GM10266 (cell line): ENCODE data around the gene NTSR1.

Experiments used
- DNase-seq: peaks from one replicate; pipeline ENCODE4 v3.0.0; 2012; ENCODE audit errors: extremely low spot score
- TF ChIP-seq, protein P1 (sequence below): IDR thresholded peaks from 2 replicates; pipeline ENCODE4 v1.5.1; 2012; ENCODE audit warnings: mild to moderate bottlenecking, low read depth; ENCODE audit not compliant: control insufficient read depth, insufficient read depth; ENCODE audit errors: missing control alignments

NTSR1 gene

GRCh38 chr20:62708591-62709536, at the start of gene NTSR1:
TSS of gene NTSR1 (plus strand) at chr20:62708836. CDS start at chr20:62709208, 372 bp downstream.
- DNase-seq = no peak
- TF ChIP-seq, protein P1, sequence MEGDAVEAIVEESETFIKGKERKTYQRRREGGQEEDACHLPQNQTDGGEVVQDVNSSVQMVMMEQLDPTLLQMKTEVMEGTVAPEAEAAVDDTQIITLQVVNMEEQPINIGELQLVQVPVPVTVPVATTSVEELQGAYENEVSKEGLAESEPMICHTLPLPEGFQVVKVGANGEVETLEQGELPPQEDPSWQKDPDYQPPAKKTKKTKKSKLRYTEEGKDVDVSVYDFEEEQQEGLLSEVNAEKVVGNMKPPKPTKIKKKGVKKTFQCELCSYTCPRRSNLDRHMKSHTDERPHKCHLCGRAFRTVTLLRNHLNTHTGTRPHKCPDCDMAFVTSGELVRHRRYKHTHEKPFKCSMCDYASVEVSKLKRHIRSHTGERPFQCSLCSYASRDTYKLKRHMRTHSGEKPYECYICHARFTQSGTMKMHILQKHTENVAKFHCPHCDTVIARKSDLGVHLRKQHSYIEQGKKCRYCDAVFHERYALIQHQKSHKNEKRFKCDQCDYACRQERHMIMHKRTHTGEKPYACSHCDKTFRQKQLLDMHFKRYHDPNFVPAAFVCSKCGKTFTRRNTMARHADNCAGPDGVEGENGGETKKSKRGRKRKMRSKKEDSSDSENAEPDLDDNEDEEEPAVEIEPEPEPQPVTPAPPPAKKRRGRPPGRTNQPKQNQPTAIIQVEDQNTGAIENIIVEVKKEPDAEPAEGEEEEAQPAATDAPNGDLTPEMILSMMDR = no peak

DNA sequence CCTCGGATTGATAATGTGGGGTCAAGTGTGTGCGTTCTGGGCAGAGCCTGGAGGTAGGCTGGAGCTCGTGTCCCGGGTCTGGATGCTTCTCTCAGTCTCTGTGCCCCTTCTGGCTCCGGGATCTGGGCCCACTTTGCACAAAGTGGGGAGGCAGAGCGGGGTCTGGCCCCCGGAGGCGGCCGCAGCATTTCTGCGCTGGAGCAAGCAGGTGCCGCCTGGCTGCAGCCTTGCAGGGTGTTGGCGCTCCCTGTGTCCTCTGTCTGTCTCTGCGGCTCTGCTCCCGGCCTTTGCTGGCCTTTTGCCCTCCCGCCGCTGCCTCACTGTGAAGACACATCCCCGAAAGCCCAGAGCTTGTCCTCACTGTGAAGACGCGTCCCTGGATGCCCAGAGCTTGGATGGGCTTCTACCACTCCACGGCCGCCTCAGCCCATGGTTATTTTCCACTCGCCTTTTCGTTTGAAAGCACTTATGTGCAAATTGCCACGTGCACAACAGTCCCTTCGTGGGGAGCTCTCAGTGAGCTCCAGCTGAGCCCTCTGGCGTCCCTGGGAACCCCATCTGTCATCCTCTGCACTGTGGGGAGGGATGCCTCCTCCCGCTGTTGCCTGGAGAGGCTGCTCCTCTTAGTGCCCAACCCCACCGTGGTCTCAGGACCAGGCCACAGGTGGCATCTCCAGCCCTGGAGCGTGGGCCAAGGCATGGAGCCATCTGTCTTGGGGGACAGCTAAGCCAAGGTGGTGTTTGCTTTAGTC, 49.0 kb upstream of the NTSR1 start:
- DNase-seq = no peak
- TF ChIP-seq, protein P1 = no peak

DNA sequence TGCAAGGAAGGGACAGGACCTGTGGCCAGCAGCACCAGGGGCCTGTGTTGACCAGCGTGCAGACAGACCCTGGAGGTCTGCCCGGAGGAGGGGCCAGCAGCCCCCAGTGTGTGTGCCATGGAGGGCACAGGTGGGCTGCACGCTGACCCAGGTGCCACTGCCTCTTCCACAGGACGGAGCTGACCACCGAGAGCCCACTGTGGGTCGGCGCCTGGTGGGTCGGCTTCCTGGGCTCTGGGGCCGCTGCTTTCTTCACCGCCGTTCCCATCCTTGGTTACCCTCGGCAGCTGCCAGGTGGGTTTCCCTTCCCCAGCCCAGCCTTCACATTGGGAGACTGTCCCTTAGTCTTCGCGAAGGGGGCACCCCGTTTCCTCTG, 48.4 kb upstream of the NTSR1 start:
- TF ChIP-seq, protein P1 = no peak
- DNase-seq = no peak

- DNase-seq = no peak
- TF ChIP-seq, protein P1 = no peak
Observed at GRCh38 chr20:62660768-62661167, 47.9 kb upstream of the NTSR1 start.

DNA sequence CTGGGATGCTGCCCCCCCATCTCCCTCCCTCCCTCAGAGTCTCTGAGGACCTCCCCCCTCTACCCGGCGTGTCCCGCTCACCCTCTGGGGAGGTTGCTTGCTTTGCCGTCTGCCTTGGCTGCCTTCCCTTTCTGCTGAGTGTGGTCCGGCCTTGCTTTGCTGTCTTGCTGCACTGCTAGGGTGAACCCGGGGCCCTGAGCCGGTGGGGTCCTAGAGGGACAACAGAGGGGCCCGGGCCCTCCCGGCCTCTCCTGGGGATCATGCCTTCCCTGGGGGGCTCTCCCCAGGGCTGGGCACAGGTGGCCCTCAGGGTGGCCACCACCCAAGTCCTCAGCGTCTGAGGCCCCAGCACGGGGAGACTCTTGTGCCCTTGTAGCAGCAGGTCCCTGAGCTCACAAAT, 47.0 kb upstream of the NTSR1 start:
- TF ChIP-seq, protein P1 = no peak
- DNase-seq = no peak

DNA sequence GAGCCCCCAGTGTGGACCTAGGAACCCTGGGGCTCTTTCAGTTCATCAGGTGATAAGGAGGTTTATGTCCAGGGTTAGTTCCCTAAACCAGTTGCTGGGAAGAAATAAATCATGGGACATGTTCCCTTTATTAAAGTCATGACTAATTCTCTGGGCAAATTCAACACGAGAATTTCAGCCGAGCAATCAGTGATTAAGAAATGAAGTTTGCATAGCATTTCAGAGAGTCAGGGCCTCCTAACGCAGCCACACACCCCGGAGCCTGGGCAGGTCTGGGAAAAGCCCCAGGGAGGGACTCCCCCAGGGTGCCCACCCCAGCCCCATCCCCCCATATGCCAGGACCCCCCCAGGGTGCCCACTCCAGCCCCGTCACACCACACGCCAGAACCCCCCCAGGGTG, 46.2 kb upstream of the NTSR1 start:
- TF ChIP-seq, protein P1 = no peak
- DNase-seq = no peak
